GM11168 (cell line): Measurements from ENCODE around the gene NXPH4.

Source experiments
- in situ Hi-C: fragments of 300-500 bp; cut with MboI; formaldehyde crosslinking; loops from one replicate; pipeline ENCODE4 v1.12.0; 2022; ENCODE audit warnings: low sequenced_read_pairs; ENCODE audit not compliant: unreplicated experiment

NXPH4 gene

GRCh38 chr12:57262126-57262822 lies 45.7 kb downstream of the NXPH4 start:
- in situ Hi-C loops, result no loop called here

GRCh38 chr12:57263096-57263495 lies 46.5 kb downstream of the NXPH4 start:
- in situ Hi-C loops, result no loop called here

- in situ Hi-C loops, result no loop called here
These were observed 50.1 kb downstream of the NXPH4 start for GRCh38 chr12:57266681-57267080.

GRCh38 chr12:57268264-57268663 lies 51.7 kb downstream of the NXPH4 start:
- in situ Hi-C loops, result no loop called here

- in situ Hi-C loops, result no loop called here
These were observed 54.4 kb downstream of the NXPH4 start for GRCh38 chr12:57270966-57271470.

GRCh38 chr12:57272337-57273151 lies 56.0 kb downstream of the NXPH4 start:
- in situ Hi-C loops, result no loop called here

GRCh38 chr12:57273516-57273915 lies 56.9 kb downstream of the NXPH4 start:
- in situ Hi-C loops, result no loop called here
